ENCODE results near the gene PNLIPRP1. TPM values are rescaled to one million over a fixed set of nuclear protein-coding genes. Genes with fewer than 3 reads are reported as not detected.

Gene PNLIPRP1
- not detected in 2 replicates for total RNA-seq
- long read RNA-seq = 0 reads

GRCh38 chr10:116590590-116591444 is at the start of gene PNLIPRP1:
PNLIPRP1 (plus strand) TSS chr10:116590959; CDS start chr10:116591130, 171 bp downstream.
- no peak for DNase-seq (ENCODE audit: low spot score, unreplicated experiment)
- TF ChIP-seq CTCF (IDR thresholded peaks at IDR 0.05; ENCODE audit: unreplicated experiment) = no peak
- H3K4me3 Mint-ChIP-seq (ENCODE audit: low read depth) = no peak within 1 kb of the TSS
- H3K27ac Mint-ChIP-seq = no peak within 1 kb of the TSS
- H3K27me3 Mint-ChIP-seq = peaks cover 57% of the 10 kb centered on the region
- no peaks in the 10 kb centered on the region for H3K9me3 Mint-ChIP-seq (ENCODE audit: low read depth)
- H3K36me3 Mint-ChIP-seq (ENCODE audit: insufficient read depth) = no peaks in the 10 kb centered on the region
- peaks cover 11% of the 10 kb centered on the region for H3K4me1 Mint-ChIP-seq (ENCODE audit: low read depth)

GRCh38 chr10:116542007-116542677 is 48.6 kb upstream of the PNLIPRP1 start:
- H3K9me3 Mint-ChIP-seq (ENCODE audit: low read depth) = peaks cover 8% of the 10 kb centered on the region
- TF ChIP-seq CTCF (IDR thresholded peaks at IDR 0.05; ENCODE audit: unreplicated experiment) = no peak
- no peak overlapping the region for H3K4me3 Mint-ChIP-seq (ENCODE audit: low read depth)
- no peaks in the 10 kb centered on the region for H3K4me1 Mint-ChIP-seq (ENCODE audit: low read depth)
- no peaks in the 10 kb centered on the region for H3K36me3 Mint-ChIP-seq (ENCODE audit: insufficient read depth)
- no peak for DNase-seq (ENCODE audit: low spot score, unreplicated experiment)
- no peaks in the 10 kb centered on the region for H3K27me3 Mint-ChIP-seq
- no peak overlapping the region for H3K27ac Mint-ChIP-seq

- no peak overlapping the region for H3K27ac Mint-ChIP-seq
- no peaks in the 10 kb centered on the region for H3K4me1 Mint-ChIP-seq (ENCODE audit: low read depth)
- no peaks in the 10 kb centered on the region for H3K36me3 Mint-ChIP-seq (ENCODE audit: insufficient read depth)
- no peak overlapping the region for H3K4me3 Mint-ChIP-seq (ENCODE audit: low read depth)
- TF ChIP-seq CTCF (IDR thresholded peaks at IDR 0.05; ENCODE audit: unreplicated experiment) = no peak
- no peak for DNase-seq (ENCODE audit: low spot score, unreplicated experiment)
- H3K9me3 Mint-ChIP-seq (ENCODE audit: low read depth) = no peaks in the 10 kb centered on the region
- no peaks in the 10 kb centered on the region for H3K27me3 Mint-ChIP-seq
These were observed 45.6 kb upstream of the PNLIPRP1 start for GRCh38 chr10:116545122-116545521.

- DNase-seq (ENCODE audit: low spot score, unreplicated experiment) = no peak
- Mint-ChIP-seq H3K27ac (no peak within 1 kb of the TSS), H3K4me3 (ENCODE audit: low read depth) (no peak within 1 kb of the TSS), H3K9me3 (ENCODE audit: low read depth) (no peaks in the 10 kb centered on the region), H3K4me1 (ENCODE audit: low read depth) (no peaks in the 10 kb centered on the region), H3K36me3 (ENCODE audit: insufficient read depth) (no peaks in the 10 kb centered on the region), H3K27me3 (no peaks in the 10 kb centered on the region)
- TF ChIP-seq CTCF (IDR thresholded peaks at IDR 0.05; ENCODE audit: unreplicated experiment) = no peak
These were observed 45.0 kb upstream of the PNLIPRP1 start, which contains the start of gene PNLIP for GRCh38 chr10:116545756-116546155. PNLIP (plus strand) TSS chr10:116545931; CDS start chr10:116546093, 162 bp downstream.

- Mint-ChIP-seq H3K27me3 (no peaks in the 10 kb centered on the region), H3K9me3 (ENCODE audit: low read depth) (no peaks in the 10 kb centered on the region), H3K36me3 (ENCODE audit: insufficient read depth) (no peaks in the 10 kb centered on the region), H3K4me1 (ENCODE audit: low read depth) (no peaks in the 10 kb centered on the region), H3K27ac (no peak overlapping the region), H3K4me3 (ENCODE audit: low read depth) (no peak overlapping the region)
- DNase-seq (ENCODE audit: low spot score, unreplicated experiment) = no peak
- TF ChIP-seq CTCF (IDR thresholded peaks at IDR 0.05; ENCODE audit: unreplicated experiment) = no peak
These were observed 42.5 kb upstream of the PNLIPRP1 start for GRCh38 chr10:116548301-116548700.
